Activated B cell treated with CpG ODN at 0.5 μM for 24 hours (primary cell): ENCODE data around the gene CSPG5. TPM values are rescaled to one million over a fixed set of nuclear protein-coding genes. Genes with fewer than 3 reads are reported as not detected.

Experiments
- ATAC-seq: fragments of 200-7000 bp; cut with Tn5 transposase; one replicate; pipeline ENCODE4 v1.10.0; 2021; ENCODE audit warnings: low read depth, mild to moderate bottlenecking, moderate library complexity
- CTCF ChIA-PET: fragments of 350-600 bp; sonication (Branson Sonifier 250); formaldehyde crosslinking; loops from one replicate; lab custom pipeline; 2021; ENCODE audit warnings: antibody characterized with exemption; lab: Charles Lee
- POLR2A ChIA-PET: fragments of 350-600 bp; sonication (Branson Sonifier 250); formaldehyde crosslinking; loops from one replicate; lab custom pipeline; 2021; ENCODE audit warnings: antibody characterized with exemption; lab: Charles Lee
- DNase-seq: peaks from one replicate; pipeline ENCODE4 v3.0.0; 2022
- H3K27ac Mint-ChIP-seq: one replicate; pipeline ENCODE4 v1.8.0; 2020; ENCODE audit warnings: mixed read lengths
- H3K27me3 Mint-ChIP-seq: one replicate; pipeline ENCODE4 v1.8.0; 2021; ENCODE audit warnings: mixed read lengths
- H3K36me3 Mint-ChIP-seq: one replicate; pipeline ENCODE4 v1.8.0; 2021; ENCODE audit warnings: low read depth, mixed read lengths
- H3K4me1 Mint-ChIP-seq: one replicate; pipeline ENCODE4 v1.8.0; 2021; ENCODE audit warnings: mixed read lengths
- H3K4me3 Mint-ChIP-seq: one replicate; pipeline ENCODE4 v1.8.0; 2020; ENCODE audit warnings: mild to moderate bottlenecking, mixed read lengths
- H3K9me3 Mint-ChIP-seq: one replicate; pipeline ENCODE4 v1.8.0; 2020; ENCODE audit warnings: mixed read lengths
- CTCF ChIP-seq: fragments of 200-600 bp; IDR thresholded peaks from one replicate; pipeline ENCODE4 v1.8.0; 2022; ENCODE audit warnings: antibody characterized with exemption, mild to moderate bottlenecking
- intact Hi-C: fragments of 100-400 bp; cut with micrococcal nuclease; formaldehyde crosslinking; loops from one replicate; pipeline ENCODE4 v1.15.1; 2024
- total RNA-seq: library from RNA; stranded (reverse); gene quantifications from 2 replicates; pipeline ENCODE4 v1.2.3, GENCODE V29; 2022

Gene CSPG5
- total RNA-seq, 1 donor from 2014 or later, result 0.09 TPM

GRCh38 chr3:47533481-47533880, 45.2 kb downstream of the CSPG5 start:
- H3K27me3 Mint-ChIP-seq, result peaks cover 3% of the 10 kb centered on the region
- no peak overlapping the region for H3K27ac Mint-ChIP-seq
- ATAC-seq, result no peak
- no peak overlapping the region for H3K4me3 Mint-ChIP-seq
- no peaks in the 10 kb centered on the region for H3K36me3 Mint-ChIP-seq
- ChIA-PET POLR2A (interaction anchor here (0.6 kb wide), 1 partner anchor 98 kb away, joined by 3 read pairs; no protein-coding TSS in a partner anchor), CTCF (interaction anchor here (1.0 to 1.2 kb wide), 2 partner anchors 11 to 13 kb away, joined by 3 to 7 read pairs; no protein-coding TSS in a partner anchor)
- DNase-seq, result no peak
- no peak for TF ChIP-seq CTCF
- intact Hi-C loops, result no loop called here
- H3K4me1 Mint-ChIP-seq, result no peaks in the 10 kb centered on the region
- no peaks in the 10 kb centered on the region for H3K9me3 Mint-ChIP-seq

- CTCF ChIA-PET, result no interaction called here
- H3K4me1 Mint-ChIP-seq, result peaks cover 5% of the 10 kb centered on the region
- intact Hi-C loops, result no loop called here
These were observed 50.5 kb downstream of the CSPG5 start for GRCh38 chr3:47527952-47528725.

GRCh38 chr3:47525617-47526016, 53.0 kb downstream of the CSPG5 start:
- peaks cover 3% of the 10 kb centered on the region for H3K27me3 Mint-ChIP-seq
- DNase-seq, result no peak
- H3K4me3 Mint-ChIP-seq, result no peak overlapping the region
- intact Hi-C loops, result no loop called here
- no peak for TF ChIP-seq CTCF
- peaks cover 4% of the 10 kb centered on the region for H3K9me3 Mint-ChIP-seq
- H3K27ac Mint-ChIP-seq, result no peak overlapping the region
- H3K36me3 Mint-ChIP-seq, result no peaks in the 10 kb centered on the region
- peaks cover 8% of the 10 kb centered on the region for H3K4me1 Mint-ChIP-seq
- ATAC-seq, result no peak
- CTCF ChIA-PET, result no interaction called here
- POLR2A ChIA-PET, result no interaction called here

More at GRCh38 chr3:47527952-47528725, 50.5 kb downstream of the CSPG5 start:
- Mint-ChIP-seq H3K27ac (no peak overlapping the region), H3K27me3 (peaks cover 3% of the 10 kb centered on the region), H3K36me3 (no peaks in the 10 kb centered on the region), H3K4me3 (no peak overlapping the region), H3K9me3 (peaks cover 4% of the 10 kb centered on the region)
- DNase-seq (no peak), ATAC-seq (no peak)
- no peak for TF ChIP-seq CTCF
- POLR2A ChIA-PET, result no interaction called here

GRCh38 chr3:47523310-47524073, 55.2 kb downstream of the CSPG5 start:
- H3K9me3 Mint-ChIP-seq, result peaks cover 4% of the 10 kb centered on the region
- ChIA-PET CTCF (interaction anchor here (2.3 to 3.3 kb wide), 2 partner anchors 265 to 466 kb away, joined by 13 to 32 read pairs; no protein-coding TSS in a partner anchor), POLR2A (interaction anchor here (0.6 to 2.0 kb wide), 4 partner anchors 101 to 302 kb away, joined by 3 to 15 read pairs (median 6); no protein-coding TSS in a partner anchor)
- intact Hi-C loops, result no loop called here
- H3K27ac Mint-ChIP-seq, result no peak overlapping the region
- H3K27me3 Mint-ChIP-seq, result peaks cover 3% of the 10 kb centered on the region
- TF ChIP-seq CTCF, result no peak
- H3K4me3 Mint-ChIP-seq, result no peak overlapping the region
- no peak for ATAC-seq
- peaks cover 8% of the 10 kb centered on the region for H3K4me1 Mint-ChIP-seq
- no peaks in the 10 kb centered on the region for H3K36me3 Mint-ChIP-seq
- DNase-seq, result no peak
